GM23248 (cell line): Measurements from ENCODE around the gene PSMC3. TPM values are rescaled to one million over a fixed set of nuclear protein-coding genes. Genes with fewer than 3 reads are reported as not detected.

Experiments
- DNase-seq: peaks from one replicate; pipeline ENCODE4 v3.0.0-alpha.2; 2015
- H2AFZ ChIP-seq: fragments of 200-600 bp; sonication (generic); 2 replicates; pipeline ENCODE4 v1.6.1; 2016; ENCODE audit warnings: antibody characterized with exemption
- H3F3A ChIP-seq: fragments of 200-600 bp; sonication (generic); 2 replicates; pipeline ENCODE4 v1.6.1; 2016; ENCODE audit warnings: mild to moderate bottlenecking, antibody characterized with exemption, mixed run types; ENCODE audit not compliant: insufficient read depth
- H3K27ac ChIP-seq: fragments of 200-600 bp; sonication (generic); 2 replicates; pipeline ENCODE4 v1.5.1; 2016; ENCODE audit warnings: mild to moderate bottlenecking
- H3K27me3 ChIP-seq: fragments of 200-600 bp; sonication (generic); replicated peaks from 2 replicates; pipeline ENCODE4 v1.6.1; 2016; ENCODE audit warnings: mild to moderate bottlenecking; ENCODE audit not compliant: insufficient read depth
- H3K36me3 ChIP-seq: fragments of 200-600 bp; sonication (generic); 2 replicates; pipeline ENCODE4 v1.6.1; 2016; ENCODE audit warnings: low read depth, mild to moderate bottlenecking
- H3K4me1 ChIP-seq: fragments of 200-600 bp; sonication (generic); 2 replicates; pipeline ENCODE4 v1.6.1; 2016; ENCODE audit warnings: mild to moderate bottlenecking; ENCODE audit not compliant: insufficient read depth
- H3K4me2 ChIP-seq: fragments of 200-600 bp; sonication (generic); one replicate; pipeline ENCODE4 v1.6.1; 2016; ENCODE audit warnings: mild to moderate bottlenecking; ENCODE audit not compliant: unreplicated experiment
- H3K4me3 ChIP-seq: fragments of 200-600 bp; sonication (generic); 2 replicates; pipeline ENCODE4 v1.5.1; 2016; ENCODE audit warnings: mild to moderate bottlenecking
- H3K79me2 ChIP-seq: fragments of 200-600 bp; sonication (generic); 2 replicates; pipeline ENCODE4 v1.6.1; 2016; ENCODE audit warnings: mild to moderate bottlenecking; ENCODE audit not compliant: insufficient read depth
- H3K9ac ChIP-seq: fragments of 200-600 bp; sonication (generic); 2 replicates; pipeline ENCODE4 v1.6.1; 2016; ENCODE audit warnings: mild to moderate bottlenecking
- H3K9me2 ChIP-seq: fragments of 200-600 bp; sonication (generic); 2 replicates; pipeline ENCODE4 v1.6.1; 2016; ENCODE audit warnings: mixed run types, mild to moderate bottlenecking, moderate library complexity; ENCODE audit not compliant: insufficient read depth
- H3K9me3 ChIP-seq: fragments of 200-600 bp; sonication (generic); one replicate; pipeline ENCODE4 v1.6.1; 2017; ENCODE audit warnings: low read depth
- H4K20me1 ChIP-seq: fragments of 200-600 bp; sonication (generic); 2 replicates; pipeline ENCODE4 v1.6.0; 2016; ENCODE audit not compliant: insufficient read depth
- EZH2 ChIP-seq: fragments of 200-600 bp; sonication (generic); IDR thresholded peaks from 2 replicates; pipeline ENCODE4 v1.6.1; 2018; ENCODE audit warnings: antibody characterized with exemption, mild to moderate bottlenecking; ENCODE audit not compliant: insufficient read depth, poor library complexity, severe bottlenecking
- EZH2phosphoT487 ChIP-seq: fragments of 200-600 bp; sonication (generic); IDR thresholded peaks from 2 replicates; pipeline ENCODE4 v1.6.1; 2018; ENCODE audit warnings: antibody characterized with exemption, moderate library complexity, mild to moderate bottlenecking, low read depth; ENCODE audit not compliant: insufficient read depth
- WGBS, 2 experiments: methylation state at CpG; one replicate each; pipeline ENCODE4 v1.1.6; 2015 to 2017; ENCODE audit warnings: low lambda C conversion rate in 2 of 2, low coverage in 1 of 2; ENCODE audit errors: missing lambda C conversion rate in 2 of 2; 5-methylcytosine and 5-hydroxymethylcytosine counted together
- in situ Hi-C: fragments of 300-500 bp; cut with MboI; formaldehyde crosslinking; loops from 2 replicates; pipeline ENCODE4 v1.15.0; 2020
- polyA plus RNA-seq: library from polyadenylated mRNA; unstranded; fragments of >200 nt; fragmentation: Nextera tagmentation; extraction: Ambion mirVana; gene quantifications from 2 replicates; pipeline ENCODE4 v1.2.1, GENCODE V29; 2016
- total RNA-seq: library from RNA; depleted of rRNA; stranded (reverse); fragments of >200 nt; shearing (Covaris generic); gene quantifications from 2 replicates; pipeline ENCODE4 v1.2.3, GENCODE V29; 2014

Gene PSMC3
- total and polyA plus RNA-seq, 2 experiments from 2014 or later: 151 to 212 TPM

DNA sequence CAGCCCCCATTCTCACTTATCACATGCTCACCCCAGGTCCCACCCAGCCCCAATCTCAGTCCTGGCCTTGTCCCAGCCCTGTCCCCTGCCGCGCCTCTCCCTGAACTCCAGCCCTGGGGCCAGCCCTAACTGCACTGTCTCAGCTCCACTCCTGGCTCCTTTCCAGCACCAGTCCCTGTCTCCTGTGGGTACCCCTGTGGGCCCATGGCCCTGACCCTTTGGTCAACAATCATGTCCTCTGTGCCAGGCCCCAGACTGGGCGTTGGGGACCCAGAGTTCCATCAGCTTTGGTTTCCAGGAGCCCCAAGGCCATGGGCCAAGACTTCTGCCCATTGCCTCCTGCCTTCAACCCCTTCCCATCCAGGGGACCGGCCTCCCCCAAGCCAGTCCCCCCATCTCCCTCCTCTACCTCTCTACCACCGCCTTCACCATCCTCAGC lies 48.6 kb downstream of the PSMC3 start:
- no peak for DNase-seq
- 93 to 96% methylated on average over 3 to 5 of the region's 5 CpGs for WGBS, 2 experiments

GRCh38 chr11:47376525-47377371 lies 49.5 kb downstream of the PSMC3 start:
- H3K36me3 ChIP-seq: no peaks in the 10 kb centered on the region
- H3K27me3 ChIP-seq: no peaks in the 10 kb centered on the region
- H3K79me2 ChIP-seq: no peaks in the 10 kb centered on the region
- H3K9me2 ChIP-seq: no peaks in the 10 kb centered on the region
- no peak overlapping the region for H3K4me2 ChIP-seq
- WGBS, 2 experiments: 78 to 80% methylated on average over 12 to 14 of the region's 14 CpGs
- H2AFZ ChIP-seq: no peak overlapping the region
- peak; percentile 23 for DNase-seq
- in situ Hi-C loops: loop anchor here (10.0 kb wide), 1 partner anchor 68 kb away; the partner anchor contains the start of gene RAPSN
- H3K9ac ChIP-seq: no peak overlapping the region
- no peak overlapping the region for H3K4me3 ChIP-seq
- TF ChIP-seq EZH2phosphoT487: no peak
- TF ChIP-seq EZH2: no peak
- H4K20me1 ChIP-seq: no peaks in the 10 kb centered on the region
- no peaks in the 10 kb centered on the region for H3K9me3 ChIP-seq
- H3K4me1 ChIP-seq: 0 out of 2 replicates have a peak, but pooled peaks cover 3% of the 10 kb centered on the region
- no peaks in the 10 kb centered on the region for H3F3A ChIP-seq
- no peak overlapping the region for H3K27ac ChIP-seq

More for the DNA sequence above, 48.6 kb downstream of the PSMC3 start:
- no peak overlapping the region for H2AFZ ChIP-seq
- H4K20me1 ChIP-seq: no peaks in the 10 kb centered on the region
- H3K4me3 ChIP-seq: no peak overlapping the region
- H3K9ac ChIP-seq: no peak overlapping the region
- H3K36me3 ChIP-seq: no peaks in the 10 kb centered on the region
- no peaks in the 10 kb centered on the region for H3F3A ChIP-seq
- no peaks in the 10 kb centered on the region for H3K9me3 ChIP-seq
- no peaks in the 10 kb centered on the region for H3K79me2 ChIP-seq
- 0 out of 2 replicates have a peak, but pooled peaks cover 3% of the 10 kb centered on the region for H3K4me1 ChIP-seq
- no peak for TF ChIP-seq EZH2phosphoT487
- no peak for TF ChIP-seq EZH2
- in situ Hi-C loops: loop anchor here (10.0 kb wide), 1 partner anchor 67 kb away; the partner anchor contains the start of gene RAPSN
- H3K27ac ChIP-seq: no peak overlapping the region
- H3K4me2 ChIP-seq: no peak overlapping the region
- no peaks in the 10 kb centered on the region for H3K9me2 ChIP-seq
- H3K27me3 ChIP-seq: no peaks in the 10 kb centered on the region

DNA sequence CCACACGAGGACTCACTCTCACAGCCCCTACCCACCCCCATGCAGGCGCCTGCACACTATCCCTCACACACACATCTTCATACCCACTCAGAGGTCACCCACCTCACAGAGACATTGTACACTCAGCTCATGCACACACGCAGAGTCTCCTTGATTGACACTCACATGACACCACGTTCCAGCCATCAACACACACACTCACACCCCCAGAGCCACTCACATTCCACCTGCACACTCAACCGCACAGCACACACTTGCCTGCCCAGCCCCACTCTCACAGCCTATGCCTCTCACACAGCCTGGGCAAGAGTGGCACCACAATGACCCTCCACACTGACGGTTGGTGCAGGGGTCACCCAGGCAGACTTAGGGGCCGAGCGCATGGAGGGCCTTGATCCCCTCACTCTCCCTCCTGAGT lies 50.1 kb downstream of the PSMC3 start:
- 81 to 84% methylated on average over 8 of the region's 8 CpGs for WGBS, 2 experiments
- no peaks in the 10 kb centered on the region for H3K9me3 ChIP-seq
- no peaks in the 10 kb centered on the region for H3K79me2 ChIP-seq
- H3K27ac ChIP-seq: no peak overlapping the region
- H3K4me3 ChIP-seq: no peak overlapping the region
- no peaks in the 10 kb centered on the region for H3K9me2 ChIP-seq
- H3K36me3 ChIP-seq: no peaks in the 10 kb centered on the region
- H2AFZ ChIP-seq: no peak overlapping the region
- H3K27me3 ChIP-seq: no peaks in the 10 kb centered on the region
- H3K9ac ChIP-seq: no peak overlapping the region
- in situ Hi-C loops: loop anchor here (10.0 kb wide), 1 partner anchor 69 kb away; the partner anchor contains the start of gene RAPSN
- H3F3A ChIP-seq: no peaks in the 10 kb centered on the region
- H3K4me1 ChIP-seq: 0 out of 2 replicates have a peak, but pooled peaks cover 3% of the 10 kb centered on the region
- DNase-seq: no peak
- TF ChIP-seq EZH2phosphoT487 (no peak), EZH2 (no peak)
- H4K20me1 ChIP-seq: no peaks in the 10 kb centered on the region
- H3K4me2 ChIP-seq: no peak overlapping the region

DNA sequence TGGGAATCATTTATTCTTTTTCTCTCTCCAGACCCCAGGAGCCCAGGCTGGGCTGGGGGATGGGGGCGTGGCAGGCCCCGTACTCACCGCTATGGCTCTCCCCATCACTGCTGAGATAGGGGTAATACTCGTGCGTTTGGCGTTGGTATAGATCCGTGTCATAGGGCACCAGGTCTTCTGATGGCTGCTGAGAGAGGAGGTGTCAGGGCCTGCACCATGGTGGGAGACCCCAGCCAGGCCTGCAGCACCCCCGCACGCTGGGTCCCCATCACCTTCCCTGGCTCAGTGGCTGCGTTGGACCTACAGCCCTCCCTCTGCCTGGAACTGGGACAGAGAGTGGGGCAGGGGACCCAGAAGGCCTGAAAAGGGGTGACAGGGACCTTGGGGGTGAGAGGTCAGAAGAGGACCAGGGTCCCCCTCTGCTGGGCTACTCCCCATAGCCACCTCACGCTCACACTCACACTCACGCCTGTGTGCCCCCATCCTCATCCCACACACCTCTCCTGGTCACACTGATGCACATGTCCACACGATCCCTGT lies 50.6 kb downstream of the PSMC3 start:
- Histone ChIP-seq H3K9me2 (no peaks in the 10 kb centered on the region), H4K20me1 (no peaks in the 10 kb centered on the region), H3K4me3 (no peak overlapping the region), H3K27me3 (no peaks in the 10 kb centered on the region), H3K36me3 (no peaks in the 10 kb centered on the region), H3K4me1 (0 out of 2 replicates have a peak, but pooled peaks cover 3% of the 10 kb centered on the region), H2AFZ (no peak overlapping the region), H3F3A (no peaks in the 10 kb centered on the region), H3K9me3 (no peaks in the 10 kb centered on the region), H3K4me2 (no peak overlapping the region), H3K27ac (no peak overlapping the region), H3K79me2 (no peaks in the 10 kb centered on the region), H3K9ac (no peak overlapping the region)
- DNase-seq: no peak
- 80 to 83% methylated on average over 12 to 13 of the region's 13 CpGs for WGBS, 2 experiments
- in situ Hi-C loops: loop anchor here (10.0 kb wide), 1 partner anchor 69 kb away; the partner anchor contains the start of gene RAPSN
- TF ChIP-seq EZH2phosphoT487 (no peak), EZH2 (no peak)
